ENCODE data around the gene MAPKAP1.

Gene MAPKAP1

DNA sequence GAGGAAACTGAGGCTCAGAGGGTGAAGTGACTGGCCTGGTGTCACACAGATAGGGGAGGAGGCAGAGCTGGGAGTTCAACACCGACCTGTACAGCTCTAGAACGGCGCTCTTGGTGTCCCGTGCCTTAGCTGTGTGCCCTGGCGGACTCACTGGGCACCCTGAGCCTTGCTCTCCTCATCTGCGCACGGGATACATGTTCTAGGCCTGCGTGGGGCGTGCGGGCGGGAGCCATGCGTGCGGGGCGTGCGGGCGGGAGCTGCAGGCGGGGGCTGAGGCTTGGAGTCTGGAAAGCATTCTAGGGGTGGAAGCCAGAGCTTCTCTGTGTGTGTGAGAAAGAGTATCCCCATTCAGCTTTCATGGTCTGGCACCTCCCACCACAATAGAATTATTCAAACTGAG, 280.1 kb downstream of the MAPKAP1 start:
- no peak for DNase-seq

DNA sequence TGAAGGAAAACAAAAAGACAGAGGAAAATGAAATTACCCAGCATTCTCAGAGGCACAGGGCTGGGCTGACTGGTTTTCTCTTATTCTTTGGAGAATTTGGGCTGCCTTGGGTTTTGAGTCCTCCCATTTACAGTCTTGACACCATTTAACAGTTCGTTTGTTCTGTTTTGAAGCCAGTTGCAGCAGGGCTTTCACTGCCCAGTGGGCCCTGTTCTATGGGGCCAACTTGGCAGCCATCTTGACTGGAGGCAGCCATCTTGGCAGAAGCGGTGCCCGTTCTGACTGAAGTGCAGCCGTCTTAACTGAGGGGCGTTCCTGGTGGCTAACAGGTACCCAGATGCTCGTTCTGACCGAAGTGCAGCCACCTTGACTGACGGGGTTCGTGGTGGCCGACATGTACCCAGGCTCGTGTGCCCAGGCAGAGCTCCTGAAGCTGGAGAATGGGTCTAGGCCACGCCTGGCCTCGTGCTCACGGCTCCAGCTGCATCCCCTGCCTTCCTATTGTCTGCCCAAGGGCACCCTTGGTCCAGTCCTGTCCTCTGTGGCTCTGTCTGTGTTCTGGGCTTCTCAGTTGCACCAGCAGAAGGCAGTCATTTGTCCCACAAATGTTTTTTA, 281.0 kb downstream of the MAPKAP1 start:
- no peak for DNase-seq

DNA sequence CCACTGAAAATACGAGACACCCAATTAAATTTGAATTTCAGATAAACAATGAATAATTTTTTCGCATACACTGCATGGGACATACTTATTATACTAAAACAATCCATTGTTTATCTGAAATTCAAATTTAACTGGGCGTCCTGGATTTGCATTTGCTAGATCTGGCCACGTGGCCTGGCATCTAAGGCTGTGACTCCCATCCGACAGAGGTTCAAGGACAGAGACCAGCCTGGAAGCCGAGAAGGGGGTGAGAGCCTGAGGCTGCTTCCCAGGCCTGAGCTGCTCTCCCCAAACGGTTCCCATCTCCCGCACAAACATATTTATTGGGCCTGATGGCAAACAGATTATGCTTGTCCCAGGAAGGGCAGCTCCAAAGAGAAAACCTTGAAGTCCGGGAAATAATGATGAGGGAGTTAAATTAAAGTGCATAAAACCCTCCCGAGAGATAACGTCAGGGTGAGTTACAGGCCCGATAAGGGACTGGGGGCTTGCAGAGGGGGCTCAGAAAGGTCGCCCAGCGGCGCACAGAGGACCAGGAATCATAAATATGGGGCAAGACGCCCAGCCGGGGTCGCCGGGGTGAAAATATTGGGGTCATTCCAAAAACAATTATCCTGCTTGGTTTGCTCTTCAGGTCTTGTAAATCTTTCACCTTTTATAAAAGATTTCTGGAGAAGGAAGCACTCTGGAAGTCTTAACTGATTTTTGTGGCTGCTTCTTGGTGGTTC, 281.7 kb downstream of the MAPKAP1 start:
- DNase-seq: no peak

DNA sequence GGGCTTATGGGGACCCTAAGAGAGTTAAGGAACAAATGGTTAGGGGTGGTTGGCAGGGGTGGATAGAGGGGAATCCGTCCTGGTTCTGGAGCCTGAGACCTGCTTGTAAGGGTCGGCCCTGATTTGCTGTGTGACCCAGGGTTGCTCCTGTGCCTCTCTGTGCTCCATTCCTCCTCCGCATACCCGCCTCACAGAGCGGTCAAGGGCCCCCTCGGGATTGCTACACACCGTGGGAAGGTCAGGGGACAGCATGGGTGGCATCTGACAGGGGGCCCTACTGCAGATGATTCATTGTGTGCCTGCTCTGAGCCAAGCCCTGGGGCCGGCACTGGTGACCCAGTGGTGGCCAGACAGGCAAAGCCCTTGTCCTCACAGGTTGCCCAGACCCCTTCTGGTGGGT, 283.0 kb downstream of the MAPKAP1 start:
- DNase-seq: no peak

DNA sequence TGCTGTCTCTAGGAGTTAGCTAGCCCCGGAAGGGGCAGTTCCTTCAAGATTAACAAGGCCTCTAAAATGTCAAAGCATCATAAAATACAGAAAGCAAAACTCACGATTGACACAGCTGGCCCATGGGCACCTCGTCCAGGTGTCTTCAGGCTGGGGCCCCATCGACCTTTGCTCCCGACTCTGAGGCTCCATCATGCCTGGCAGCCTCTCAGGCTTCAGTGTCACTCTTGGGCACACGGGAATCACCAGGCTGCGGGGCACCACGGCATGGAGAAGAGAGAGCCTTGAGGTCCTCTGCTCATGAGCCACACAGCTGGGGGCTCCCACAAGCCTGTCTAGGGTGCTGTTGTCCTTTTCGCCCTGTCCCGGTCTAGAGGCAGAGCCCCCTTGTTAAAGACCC, 284.2 kb downstream of the MAPKAP1 start:
- DNase-seq: no peak

DNA sequence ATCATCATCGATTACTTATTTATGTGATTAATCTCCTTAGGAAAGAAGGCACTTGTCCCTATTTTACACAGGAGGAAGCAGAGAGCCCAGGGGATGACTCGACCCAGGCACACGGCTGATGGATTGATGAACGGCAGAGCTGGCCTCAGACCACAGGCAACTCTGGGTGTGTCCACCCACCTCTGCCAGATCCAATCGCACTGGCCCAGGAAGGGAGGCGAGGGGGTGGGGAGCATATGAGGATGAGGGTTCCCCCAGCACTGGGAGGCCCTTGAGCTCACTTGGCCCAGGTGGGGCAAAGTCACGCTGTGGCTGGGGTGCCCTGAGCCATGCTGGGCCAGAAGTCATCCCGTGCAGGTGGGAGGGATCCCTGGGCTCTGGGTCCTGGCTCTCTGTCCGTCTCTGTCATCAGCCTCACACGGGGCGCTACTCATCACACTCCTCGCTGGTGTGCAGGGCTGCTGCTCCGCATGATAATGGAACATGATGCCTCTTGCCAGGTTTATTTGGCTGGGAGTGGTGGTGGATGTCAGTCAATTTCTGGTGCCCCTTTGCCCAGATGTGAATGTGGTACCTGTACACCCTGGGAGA, 285.3 kb downstream of the MAPKAP1 start:
- no peak for DNase-seq

DNA sequence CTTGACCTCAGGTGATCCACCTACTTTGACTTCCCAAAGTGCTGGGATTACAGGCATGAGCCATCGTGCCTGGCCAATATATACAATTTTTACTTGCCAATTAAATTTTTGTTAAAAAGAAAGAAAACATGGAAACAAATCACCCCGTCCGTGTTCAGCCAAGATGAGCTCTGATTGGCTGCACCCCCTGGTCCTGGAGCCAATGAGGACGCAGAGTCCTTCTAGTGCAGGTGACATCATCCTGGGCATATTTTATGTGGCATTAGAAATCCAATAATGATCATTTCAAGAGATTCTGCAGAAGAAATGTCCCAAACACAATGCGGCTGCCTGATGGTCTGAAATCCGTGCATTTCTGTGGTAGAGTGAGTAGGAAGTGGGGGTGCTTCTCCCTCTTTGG, 285.8 kb downstream of the MAPKAP1 start:
- no peak for DNase-seq

DNA sequence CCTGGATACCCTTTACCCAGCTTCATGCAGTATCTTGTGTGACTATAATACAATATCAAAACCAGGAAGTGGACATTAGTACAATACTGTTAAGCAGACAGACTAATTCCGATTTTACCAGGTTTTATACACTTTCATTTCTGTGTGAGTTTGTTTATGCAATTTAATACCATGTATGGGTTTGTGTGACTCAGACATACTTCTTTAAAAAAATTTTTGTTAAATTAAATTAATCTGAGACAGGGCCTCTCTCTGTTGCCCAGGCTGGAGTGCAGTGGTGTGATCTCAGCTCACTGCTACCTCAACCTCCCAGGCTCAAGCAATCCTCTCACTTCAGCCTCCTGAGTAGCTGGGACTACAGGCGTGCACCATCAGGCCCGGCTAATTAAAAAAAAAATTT, 288.6 kb downstream of the MAPKAP1 start:
- DNase-seq: no peak

DNA sequence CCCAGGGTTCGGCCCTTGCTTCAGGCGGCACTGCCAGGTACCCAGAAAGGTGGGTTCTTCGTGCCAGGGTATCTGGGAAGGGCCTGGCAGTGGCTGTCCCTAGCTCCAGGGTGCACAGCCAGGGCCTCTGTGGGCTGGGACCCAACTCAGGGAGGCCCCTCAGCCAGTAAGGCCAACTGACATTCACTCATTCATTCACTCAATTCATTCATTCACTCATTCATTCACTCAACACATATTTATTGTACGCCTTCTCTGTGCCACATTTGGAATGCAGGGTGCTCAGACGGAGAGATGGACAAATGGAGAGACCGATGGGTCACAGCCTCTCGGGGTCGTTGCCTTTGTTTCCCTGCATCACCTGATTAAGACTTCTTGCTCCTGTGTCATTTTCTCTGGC, 290.5 kb downstream of the MAPKAP1 start:
- no peak for DNase-seq

DNA sequence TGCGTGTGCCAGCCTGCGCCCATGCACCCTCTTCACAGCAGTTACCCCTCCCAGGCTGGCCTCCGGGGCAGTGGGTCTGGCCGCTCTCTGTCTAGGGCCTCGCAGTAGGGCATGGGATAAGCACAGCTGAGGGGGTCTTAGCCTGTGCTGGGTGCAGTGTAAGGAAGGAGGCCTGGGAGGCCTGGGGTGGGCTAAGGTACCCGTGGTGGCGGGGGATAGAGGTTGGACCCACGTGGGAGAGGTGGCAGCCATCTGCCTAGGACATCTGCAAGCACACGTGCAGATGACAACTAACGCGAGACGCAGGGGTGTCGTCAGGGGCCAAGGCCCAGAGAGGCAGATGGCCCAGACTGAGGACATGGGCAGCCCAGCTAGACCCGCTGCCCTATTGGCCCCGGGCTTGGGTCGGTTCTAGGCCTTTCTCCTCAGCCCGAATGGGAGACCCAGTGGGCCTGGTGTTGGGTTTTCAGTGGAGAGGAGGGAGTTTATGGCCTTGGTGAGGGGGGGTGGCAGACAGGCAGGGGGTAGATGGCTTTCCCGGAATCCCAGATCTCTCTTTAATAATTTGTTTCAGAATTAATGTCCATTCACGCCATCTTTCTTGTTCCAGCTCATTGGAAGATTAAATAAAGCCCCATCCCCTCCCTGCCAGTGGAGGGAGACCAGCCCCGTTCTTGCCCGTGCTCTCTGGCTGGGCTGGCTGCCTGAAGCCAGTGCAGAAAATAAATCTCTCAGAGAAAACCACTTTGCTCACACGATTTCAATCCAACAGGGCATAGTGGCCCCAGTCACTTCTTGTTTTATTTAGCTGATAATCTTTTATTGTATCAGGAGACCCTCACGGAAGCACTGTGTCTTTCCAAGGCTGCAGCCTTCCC, 291.2 kb downstream of the MAPKAP1 start:
- DNase-seq: no peak

DNA sequence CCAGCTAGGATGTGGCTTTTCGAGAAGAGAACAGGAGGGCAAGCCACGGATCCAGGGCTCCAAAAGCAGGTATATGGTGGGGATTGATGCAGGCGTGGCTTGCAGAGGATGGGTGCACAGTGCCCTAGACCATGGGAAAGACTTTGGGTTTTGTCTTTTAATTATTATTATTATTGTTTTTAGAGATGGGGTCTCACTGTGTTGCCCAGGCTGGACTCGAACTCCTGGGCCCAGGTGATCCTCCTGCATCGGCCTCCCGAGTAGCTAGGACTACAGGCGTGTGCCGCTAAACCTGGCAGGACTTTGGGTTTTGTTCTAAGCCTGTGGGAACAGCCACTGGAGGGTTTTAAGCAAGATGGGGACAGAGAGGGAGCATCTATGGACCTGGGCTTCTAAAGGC, 293.4 kb downstream of the MAPKAP1 start:
- no peak for DNase-seq

DNA sequence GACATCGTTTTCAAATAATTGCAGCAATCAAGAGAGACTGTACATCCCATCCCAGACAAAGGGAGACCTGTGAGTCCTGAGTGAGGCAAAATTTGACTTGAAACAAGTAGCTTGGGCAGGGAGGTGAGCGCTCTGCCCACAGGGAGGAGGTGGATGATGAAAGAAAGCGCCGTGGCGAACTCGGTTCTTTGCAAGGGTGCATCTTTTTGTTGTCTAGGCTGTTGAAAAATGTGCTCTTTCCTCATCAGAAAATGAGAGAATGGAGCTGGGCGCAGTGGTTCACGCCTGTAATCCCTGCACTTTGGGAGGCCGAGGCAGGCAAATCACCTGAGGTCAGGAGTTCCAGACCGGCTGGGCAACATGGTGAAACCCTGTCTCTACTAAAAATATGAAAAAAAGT, 294.8 kb downstream of the MAPKAP1 start:
- no peak for DNase-seq

DNA sequence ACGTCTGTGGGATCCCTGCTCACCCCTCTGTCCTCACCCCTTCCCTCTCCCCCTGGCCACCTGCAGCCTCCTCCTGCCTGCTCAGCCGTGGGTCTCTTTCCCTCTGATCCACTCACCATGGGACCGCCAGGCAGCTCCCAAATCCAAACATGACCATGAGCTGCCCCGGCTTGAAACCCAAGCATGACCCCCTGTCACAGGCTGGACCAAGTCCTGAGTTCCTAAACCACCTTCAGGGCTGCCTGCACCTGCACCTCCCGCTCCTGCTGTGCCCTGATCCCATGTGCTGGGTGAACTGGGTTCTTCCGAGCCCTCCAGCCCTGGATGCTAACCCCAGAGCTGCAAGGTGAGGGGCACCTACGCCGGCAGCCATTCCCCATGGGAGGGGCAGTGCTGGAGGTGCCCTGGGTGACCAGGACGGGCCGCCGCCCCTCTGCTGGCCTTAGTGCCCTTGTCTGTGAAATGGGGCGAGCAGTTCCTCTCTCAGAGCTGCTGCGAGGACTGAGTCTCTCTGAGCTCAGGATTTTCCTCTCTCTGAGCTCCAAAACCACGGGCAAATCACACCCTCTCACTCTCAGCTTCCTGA, 295.7 kb downstream of the MAPKAP1 start:
- no peak for DNase-seq

DNA sequence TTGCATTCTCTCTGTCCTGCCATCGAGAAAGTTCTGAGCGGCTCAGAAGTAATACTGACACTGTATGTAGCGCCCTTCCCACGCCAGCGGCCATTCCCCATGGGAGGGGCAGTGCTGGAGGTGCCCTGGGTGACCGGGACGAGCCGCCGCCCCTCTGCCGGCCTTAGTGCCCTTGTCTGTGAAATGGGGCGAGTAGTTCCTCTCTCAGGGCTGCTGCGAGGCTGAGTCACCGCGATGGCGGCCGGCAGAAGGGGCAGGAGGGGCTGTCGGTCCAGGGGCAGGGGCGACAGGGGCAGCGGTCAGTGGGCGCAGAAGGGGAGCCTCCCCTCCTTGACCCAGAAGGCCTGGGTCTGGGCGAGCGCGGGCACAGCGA, 296.5 kb downstream of the MAPKAP1 start:
- DNase-seq: no peak

DNA sequence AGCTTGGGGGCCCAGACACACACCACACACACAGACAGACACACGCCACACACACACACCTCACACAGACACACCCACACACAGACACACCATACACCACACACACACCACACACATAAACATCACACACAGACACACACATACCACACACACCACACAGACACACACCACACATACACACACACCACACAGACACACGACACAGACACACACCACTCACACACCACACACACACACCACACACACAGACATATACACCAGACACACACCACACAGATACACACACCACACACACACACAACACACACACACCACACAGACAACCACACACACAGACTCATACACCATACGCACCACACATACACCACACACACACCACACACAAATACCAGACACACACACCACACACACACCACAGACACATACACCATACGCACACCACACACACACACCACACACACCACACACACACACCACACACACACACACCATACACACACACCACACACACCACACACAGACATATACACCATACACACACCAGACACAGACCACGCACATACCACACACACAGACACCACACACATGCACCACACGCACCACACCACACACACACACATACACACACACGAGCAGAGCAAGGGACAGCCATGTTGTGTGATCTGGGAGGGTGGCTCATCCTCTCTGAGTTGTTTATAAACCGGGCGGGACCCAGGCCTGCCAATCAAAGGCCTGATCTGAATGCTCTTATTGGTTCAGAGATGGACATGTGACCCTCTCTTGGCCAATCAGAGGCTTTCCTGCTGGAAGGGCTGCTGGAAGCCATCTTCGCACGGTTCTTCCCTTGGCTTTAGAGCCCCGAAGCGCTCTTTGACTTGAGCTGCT, 297.1 kb downstream of the MAPKAP1 start:
- DNase-seq: peak in 1 of 2 experiments; percentile 18

DNA sequence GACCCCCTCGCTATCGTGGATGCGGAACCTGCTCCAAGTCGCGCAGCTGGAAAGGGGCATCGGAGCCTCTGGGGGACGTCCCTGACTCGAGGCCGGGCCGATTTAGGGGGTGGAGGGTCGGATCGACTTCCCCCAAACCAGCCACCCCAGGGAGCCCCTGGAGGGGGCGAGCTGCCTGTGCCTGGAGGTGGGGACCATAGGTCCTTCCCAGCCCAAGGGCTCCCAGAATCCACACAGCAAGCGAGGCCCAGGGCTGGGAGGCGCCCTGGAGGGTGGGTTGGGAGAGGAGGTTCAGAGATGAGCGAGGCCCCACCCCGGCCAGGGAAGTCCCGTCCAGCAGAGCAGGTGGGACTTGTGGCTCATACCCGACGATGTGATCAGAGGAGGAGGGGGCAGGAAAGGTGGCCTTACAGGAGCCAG, 297.8 kb downstream of the MAPKAP1 start:
- DNase-seq: no peak

DNA sequence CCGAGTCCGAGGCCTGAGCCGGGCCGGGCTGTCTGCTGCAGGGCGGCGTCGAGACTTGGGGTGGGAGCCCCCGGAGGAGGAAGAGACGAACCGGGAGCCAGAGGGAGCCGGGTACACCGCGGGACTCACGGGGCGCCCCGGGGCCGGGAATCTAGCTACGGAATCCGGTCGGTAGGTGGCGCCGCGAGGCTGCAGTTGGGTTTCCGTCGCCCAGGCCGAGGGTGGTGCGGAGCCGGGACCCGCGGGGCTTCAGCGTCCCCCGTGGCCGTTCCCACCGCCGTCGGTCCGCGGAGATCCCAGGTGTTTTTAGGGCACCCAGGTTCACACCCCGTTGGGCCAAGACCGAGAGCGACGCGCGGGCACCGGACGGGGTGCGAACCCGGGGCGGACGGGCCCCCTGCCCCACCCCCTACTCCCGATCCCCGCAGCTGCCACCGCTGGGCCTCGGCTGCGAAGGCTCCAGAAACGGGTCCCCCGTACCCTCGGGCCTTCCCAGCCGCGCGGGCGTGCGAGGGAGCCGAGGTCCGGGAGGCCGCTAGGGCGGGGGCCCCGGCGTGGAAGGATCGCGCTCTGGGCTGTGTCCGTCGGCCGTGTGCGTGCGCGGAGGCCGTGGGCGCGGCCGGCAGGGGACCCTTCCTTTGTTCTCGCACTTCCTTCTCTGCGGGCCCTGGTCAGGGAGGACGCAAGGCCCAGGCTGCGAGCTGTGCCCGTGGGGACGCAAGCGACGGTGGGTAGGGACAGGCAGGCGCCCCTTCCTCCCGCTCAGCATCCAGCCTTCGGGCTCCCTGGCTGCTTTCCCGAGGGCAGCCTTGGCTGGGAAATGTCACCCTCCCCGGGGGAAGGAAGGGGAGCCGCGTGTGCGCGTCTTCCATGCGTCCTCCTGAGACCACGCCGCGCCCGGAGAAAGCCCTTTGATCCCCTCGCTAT, 298.8 kb downstream of the MAPKAP1 start:
- peak; percentile 72 to 82 for DNase-seq

DNA sequence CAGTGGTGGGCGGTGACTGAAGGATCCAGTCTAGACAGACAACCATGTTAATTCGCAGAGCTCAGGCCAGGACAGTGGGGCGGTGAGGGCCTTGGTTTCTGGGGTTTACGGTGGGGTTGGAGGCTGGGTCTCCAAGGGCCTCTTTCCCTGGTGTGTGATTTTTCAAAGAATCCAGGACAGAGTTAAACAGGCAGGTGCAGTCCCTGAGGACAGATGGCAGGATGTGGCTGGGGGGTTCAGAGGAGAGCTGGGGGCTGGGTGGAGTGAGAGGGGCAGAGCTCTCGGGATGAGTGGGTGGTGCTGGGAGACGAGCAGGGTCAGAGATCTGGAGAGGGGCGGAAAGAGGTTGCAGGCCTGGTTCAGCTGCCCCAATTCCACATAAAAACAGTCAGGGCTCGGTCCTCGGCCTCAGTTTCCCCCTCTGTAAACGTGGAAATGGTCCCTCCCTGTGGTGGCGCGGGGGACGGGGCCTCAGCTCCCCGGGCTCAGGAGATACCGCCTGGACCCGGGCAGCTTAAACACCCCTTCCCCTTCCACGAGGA, 299.5 kb downstream of the MAPKAP1 start:
- DNase-seq: no peak

DNA sequence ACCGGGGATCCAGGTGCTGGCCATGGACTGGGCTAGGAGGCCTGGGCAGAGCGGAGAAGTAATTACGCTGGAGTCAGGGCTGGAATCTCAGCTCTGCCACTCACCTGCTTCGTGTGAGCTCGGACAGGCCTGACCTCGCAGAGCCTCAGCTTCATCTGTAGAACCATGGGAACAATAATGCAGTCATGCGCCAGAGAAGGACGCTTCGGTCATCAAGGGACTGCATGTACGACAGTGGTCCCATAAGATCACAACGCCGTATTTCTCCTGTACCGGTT, 300.3 kb downstream of the MAPKAP1 start:
- no peak for DNase-seq

DNA sequence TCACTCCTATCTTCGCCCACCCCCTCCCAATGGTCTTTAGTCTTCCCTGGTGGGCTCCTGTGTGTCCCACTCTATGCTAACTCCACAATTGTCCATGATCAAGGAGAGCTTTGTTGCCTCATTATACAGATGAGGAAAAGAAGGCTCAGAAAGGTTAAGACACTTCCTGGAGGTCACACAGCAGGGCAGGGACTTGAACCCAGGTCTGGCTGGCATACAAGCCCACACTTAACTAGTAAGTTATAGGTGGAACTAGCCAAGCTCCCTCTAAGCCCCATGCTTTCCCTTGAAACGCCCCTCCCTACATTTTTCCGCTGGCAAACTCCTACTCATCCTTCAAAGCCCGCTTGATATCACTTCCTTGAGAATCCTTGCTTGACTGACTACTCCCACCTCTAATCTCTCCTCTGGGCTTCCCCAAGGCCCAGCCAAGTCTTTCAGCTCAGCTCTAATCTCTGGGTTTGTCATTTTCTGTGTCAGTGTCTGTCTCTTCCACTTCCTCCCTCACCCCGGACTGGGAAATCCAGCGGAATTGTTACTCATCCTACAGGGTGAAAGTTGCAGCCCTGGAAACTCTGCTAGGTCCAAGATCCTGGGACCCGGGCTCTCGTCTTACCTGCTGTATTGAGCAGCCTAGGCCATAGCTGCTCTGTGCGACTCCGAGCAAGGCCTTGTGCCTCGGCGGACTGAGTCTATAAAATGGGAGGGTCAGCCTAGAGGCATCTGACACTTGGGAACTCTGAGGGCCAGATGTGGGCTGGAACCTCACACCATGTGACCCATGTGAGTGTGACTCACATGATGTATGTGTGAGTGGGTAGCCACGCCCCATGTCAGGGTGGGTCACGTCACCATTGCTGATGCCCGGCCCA, 300.8 kb downstream of the MAPKAP1 start:
- DNase-seq: no peak

Data from NCI-H2081 (cell line).